ENCODE results near the gene PIGK.
A peak's percentile ranks its signal among the peaks of the same experiment; 100 is the strongest.
"Not testable (repeated sequence)": the region's sequence is repeated elsewhere in the genome, so short reads cannot be mapped to it uniquely, and the experiment has no call there.

The PIGK gene

GRCh38 chr1:77193951-77194350, 25.3 kb downstream of the PIGK start:
- no peak for DNase-seq

GRCh38 chr1:77188770-77189169, 30.5 kb downstream of the PIGK start:
- peak in 3 of 4 experiments; percentile 1 to 55 (median 28) for DNase-seq

- not testable (repeated sequence) for DNase-seq
Observed at GRCh38 chr1:77186907-77187306, 32.3 kb downstream of the PIGK start.

- no peak for DNase-seq
Observed at GRCh38 chr1:77182083-77182482, 37.1 kb downstream of the PIGK start.

GRCh38 chr1:77179632-77180031, 39.6 kb downstream of the PIGK start:
- DNase-seq = no peak

DNA sequence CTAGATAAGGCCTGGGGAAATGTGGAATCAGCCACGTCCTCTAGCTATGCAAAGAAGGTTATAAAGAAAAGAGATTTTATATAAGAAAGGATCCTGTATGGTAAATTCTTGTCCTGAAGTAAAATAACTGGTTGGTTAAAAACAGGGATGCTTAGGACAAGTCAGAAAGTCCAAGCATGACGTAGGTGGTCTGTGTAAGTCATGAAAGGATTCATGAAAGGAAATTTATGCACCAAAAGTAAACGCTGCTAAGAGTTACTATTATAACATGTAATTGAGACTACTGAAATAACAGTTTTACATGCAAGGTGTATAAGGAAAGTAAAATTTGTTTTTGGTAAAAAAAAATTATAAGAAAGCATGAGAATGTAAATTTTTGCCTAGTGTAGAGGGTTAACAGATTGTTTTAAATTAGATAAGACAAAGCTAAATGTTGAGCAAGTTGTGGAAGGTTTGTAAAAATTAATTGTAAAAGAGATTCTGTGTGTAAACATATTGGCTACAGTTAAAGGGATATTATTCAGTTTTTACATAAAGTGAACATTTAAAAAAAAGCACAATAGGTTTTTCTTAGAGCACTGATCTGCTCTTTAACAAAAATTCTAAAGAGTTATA, 43.9 kb downstream of the PIGK start:
- peak in 2 of 4 experiments; percentile 1 to 10 for DNase-seq

GRCh38 chr1:77170687-77171086, 48.5 kb downstream of the PIGK start:
- DNase-seq = no peak

DNA sequence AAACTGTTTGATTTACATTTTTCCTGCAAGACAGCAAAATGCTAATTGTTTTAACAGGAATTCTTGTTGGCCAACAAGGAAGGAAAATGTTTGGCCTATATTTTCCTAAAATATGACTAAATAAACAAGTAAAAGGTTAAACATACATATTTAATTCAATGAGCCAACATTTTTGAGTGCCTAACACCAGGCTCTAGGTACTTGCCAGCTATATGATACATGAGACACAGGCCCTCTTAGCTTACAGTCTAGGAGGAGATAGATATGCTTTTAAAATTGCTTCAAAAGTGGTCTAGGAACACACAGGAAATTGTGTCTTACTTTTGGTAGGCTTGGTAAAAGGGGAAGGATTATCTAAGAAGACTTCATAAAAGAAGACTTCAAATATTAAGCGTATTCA, 50.9 kb downstream of the PIGK start:
- DNase-seq = no peak

- DNase-seq = no peak
Observed at GRCh38 chr1:77164434-77164944, 54.7 kb downstream of the PIGK start.

GRCh38 chr1:77159706-77160105, 59.5 kb downstream of the PIGK start:
- not testable (repeated sequence) for DNase-seq

DNA sequence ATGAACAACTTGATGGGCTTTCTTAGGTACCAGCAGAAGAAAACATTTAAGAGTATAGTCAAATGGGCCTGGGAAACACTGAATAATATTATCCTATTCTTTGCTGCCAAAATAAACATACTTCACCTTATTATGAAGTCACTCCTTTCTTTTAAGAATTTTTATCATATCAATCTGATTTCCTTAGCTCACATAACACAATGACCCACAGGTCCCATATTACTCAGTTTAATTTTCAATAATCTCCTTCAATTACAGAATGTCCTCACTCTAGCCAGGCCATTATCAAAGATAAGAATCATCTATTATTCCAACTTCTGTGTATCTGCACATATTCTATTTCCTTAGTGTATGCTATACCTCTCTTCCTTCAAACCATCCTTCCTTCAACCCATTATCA, 63.0 kb downstream of the PIGK start:
- DNase-seq = no peak

GRCh38 chr1:77146270-77146669, 73.0 kb downstream of the PIGK start:
- DNase-seq = no peak

GRCh38 chr1:77143529-77144121, 75.6 kb downstream of the PIGK start:
- DNase-seq = peak in 2 of 4 experiments; percentile 29 to 57

- DNase-seq = no peak
Observed at GRCh38 chr1:77139389-77139788, 79.8 kb downstream of the PIGK start.

DNA sequence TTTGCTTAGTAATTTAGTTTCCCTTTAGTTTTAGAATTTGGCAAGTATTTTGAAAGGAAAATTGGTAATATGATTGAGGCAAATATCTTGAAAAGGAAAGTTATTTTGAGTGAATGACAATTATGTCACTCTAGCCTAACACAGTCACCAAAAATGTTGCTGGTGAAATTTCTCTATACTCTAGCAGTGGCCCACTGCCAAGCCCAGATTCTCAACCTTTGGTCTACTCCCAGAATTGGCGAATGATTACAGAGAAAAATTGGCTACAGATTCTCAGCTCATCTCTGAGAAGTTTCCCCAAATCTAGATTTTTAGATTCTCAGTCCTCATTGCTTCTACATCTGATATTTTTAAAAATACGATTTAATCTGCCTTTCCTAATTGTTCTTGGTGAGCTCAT, 84.9 kb downstream of the PIGK start:
- DNase-seq = no peak

DNA sequence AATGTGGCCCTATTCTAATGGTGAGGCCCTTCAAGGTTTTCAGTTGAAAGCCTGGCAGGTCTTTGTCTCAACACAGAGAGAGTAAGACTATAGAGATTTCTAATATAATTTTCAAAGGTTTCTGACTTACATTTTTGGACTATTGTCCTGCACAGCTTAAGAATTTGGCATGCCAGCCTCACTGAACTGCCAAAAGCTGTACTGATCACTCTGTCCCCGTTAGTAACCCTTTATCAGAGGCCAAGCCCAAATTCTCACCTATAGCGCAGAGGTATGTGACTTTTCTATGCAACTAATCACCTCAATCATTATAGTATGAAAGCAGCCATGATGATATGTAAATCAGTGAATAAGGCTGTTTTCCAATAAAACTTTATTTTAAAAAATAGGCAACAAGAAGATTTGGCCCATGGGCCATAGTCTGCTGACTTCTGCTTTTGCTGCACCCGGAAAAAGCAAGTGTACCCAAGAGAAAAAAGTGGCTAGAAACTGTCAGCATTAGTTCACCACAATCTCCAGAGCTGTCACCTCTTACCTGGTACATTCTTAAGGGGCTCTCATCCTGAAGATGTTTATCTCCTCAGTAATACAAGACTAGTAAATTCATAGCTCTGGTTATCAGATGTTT, 85.4 kb downstream of the PIGK start:
- no peak for DNase-seq

- peak; percentile 55 to 75 (median 71) for DNase-seq
Observed at GRCh38 chr1:77126307-77126706, 92.9 kb downstream of the PIGK start.

- DNase-seq = no peak
Observed at GRCh38 chr1:77121503-77121902, 97.7 kb downstream of the PIGK start.

- DNase-seq = no peak
Observed at GRCh38 chr1:77120950-77121349, 98.3 kb downstream of the PIGK start.

DNA sequence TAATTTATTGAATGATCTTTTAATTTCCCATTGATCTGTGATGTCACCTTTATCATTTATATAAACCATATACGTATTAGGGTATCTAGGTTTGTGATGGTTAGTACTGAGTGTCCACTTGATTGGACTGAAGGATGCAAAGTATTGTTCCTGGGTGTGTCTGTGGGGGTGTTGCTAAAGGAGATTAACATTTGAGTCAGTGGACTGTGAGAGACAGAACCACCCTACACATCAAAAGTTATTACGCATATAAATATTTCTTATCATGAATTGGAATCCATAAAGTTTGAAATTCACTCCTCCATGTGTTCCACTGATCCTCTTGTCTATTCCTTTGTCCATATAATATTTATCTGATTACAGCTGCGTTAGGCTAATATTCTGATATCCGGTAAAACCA, 100.5 kb downstream of the PIGK start:
- no peak for DNase-seq

DNA sequence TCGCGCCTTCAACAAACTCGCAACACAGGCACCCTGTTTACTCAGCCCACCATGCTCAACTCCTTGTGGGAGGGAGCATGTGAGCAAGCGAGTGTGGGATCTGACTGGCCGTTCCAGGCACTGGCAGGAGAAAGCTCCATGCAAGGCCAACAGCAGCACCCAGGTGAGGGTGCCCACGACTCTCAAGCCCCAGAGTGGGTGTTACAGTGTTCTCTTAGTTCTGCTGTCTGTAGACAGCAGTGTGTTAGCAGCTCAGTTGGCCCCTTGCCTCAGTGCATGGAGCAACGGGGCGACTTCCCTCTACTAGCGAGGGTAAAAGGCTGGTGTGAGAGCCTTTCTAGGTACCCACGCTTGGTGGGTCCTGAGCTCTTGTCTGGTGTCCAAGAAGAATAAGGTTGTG, 114.6 kb downstream of the PIGK start:
- no peak for DNase-seq

DNA sequence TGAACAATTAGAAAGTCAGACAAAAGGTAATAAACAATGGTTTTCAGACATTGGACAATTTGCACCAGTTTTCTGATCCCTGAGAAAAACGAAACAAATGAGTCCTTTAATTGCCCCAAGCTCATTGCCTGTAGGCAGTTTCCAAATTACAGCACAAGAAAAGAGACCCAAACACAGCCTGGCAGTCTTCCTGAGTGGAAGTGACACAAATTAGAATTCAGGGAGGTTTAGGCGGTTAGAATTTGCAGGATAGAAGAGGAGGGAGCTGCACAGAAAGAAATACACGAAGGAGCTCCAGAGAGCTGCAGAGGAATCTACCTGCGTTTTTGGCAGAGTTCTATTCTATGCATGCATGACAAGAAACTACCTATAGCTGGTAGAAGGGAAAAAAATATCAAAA, 115.7 kb downstream of the PIGK start:
- no peak for DNase-seq

DNA sequence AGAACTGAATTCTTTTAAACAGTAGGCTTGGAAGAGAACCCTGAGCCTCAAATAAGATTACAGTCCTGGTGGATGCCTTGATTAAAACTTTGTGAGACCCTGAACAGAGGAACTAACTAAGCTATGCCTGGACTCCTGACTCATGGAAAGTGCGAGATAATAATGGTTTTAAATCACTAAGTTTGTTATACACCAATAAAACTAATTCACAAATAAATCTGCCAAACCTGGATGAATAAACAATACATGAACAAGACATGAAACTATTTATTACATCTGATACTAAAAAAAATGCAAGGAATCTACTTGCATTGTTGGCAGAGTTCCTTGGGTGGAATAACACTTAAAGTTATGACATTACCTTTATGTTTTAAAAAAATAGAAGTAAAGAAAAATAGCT, 118.4 kb downstream of the PIGK start:
- DNase-seq = no peak
